GM21737 (cell line): ENCODE measurements around the gene NPY5R.

Experiments
- ATAC-seq: cut with Tn5 transposase; IDR thresholded peaks from one replicate; pipeline ENCODE4 v1.9.1; 2021; ENCODE audit warnings: mild to moderate bottlenecking, moderate library complexity; ENCODE audit not compliant: unreplicated experiment

Gene NPY5R

DNA sequence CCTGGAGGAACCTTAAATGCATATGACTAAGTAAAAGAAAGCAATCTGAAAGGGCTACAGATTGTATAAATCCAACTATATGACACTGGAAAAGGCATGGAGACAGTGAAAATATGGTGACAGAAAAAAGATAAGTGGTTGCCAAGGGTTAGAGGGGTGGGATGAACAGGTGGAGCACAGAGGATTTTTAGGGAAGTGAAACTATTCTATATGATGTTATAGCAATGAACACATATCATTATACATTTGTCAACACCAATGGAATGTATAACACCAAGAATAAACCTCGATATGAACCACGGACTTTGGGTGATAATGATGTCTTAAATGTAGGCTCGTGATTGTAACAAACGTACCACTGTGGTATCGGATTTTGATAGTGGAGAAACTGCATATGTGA, 40.7 kb downstream of the NPY5R start:
- no peak for ATAC-seq

GRCh38 chr4:163384926-163385325, 41.2 kb downstream of the NPY5R start:
- ATAC-seq = no peak

- ATAC-seq = no peak
Measured at GRCh38 chr4:163385466-163385865, 41.8 kb downstream of the NPY5R start.

- no peak for ATAC-seq
Measured at GRCh38 chr4:163391756-163392155, 48.1 kb downstream of the NPY5R start.

- no peak for ATAC-seq
Measured at GRCh38 chr4:163392328-163392727, 48.6 kb downstream of the NPY5R start.

- ATAC-seq = no peak
Measured at GRCh38 chr4:163393471-163393870, 49.8 kb downstream of the NPY5R start.

- no peak for ATAC-seq
Measured at GRCh38 chr4:163395055-163395454, 51.4 kb downstream of the NPY5R start.

DNA sequence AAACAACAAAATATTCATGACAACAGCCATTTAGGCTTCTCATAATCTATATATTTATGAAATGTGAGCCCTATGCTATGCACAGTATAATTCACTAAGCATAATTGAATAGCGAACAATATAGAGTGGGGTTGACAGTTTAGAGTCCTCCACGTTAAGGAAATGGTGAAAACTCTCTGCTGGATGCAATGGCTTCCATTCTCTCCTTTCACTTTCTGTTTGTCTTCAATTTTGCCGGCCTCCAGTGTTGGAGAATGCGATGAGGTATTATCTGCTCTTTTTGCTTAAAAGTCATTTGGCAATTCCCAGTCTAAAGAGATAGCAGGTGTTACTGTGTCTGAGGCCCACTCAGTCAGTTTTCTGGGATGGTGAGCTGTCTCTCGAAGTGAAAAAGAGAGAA, 52.1 kb downstream of the NPY5R start:
- no peak for ATAC-seq

GRCh38 chr4:163398238-163398637, 54.5 kb downstream of the NPY5R start:
- no peak for ATAC-seq

- no peak for ATAC-seq
Measured at GRCh38 chr4:163400911-163401310, 57.2 kb downstream of the NPY5R start.
